HG03521 (cell line): ENCODE data around the gene DOCK9.
"Not testable (repeated sequence)": the region's sequence is repeated elsewhere in the genome, so short reads cannot be mapped to it uniquely, and the experiment has no call there.

ENCODE experiments used
- ATAC-seq: cut with Tn5 transposase; IDR thresholded peaks from one replicate; pipeline ENCODE4 v1.9.1; 2021; ENCODE audit warnings: mild to moderate bottlenecking, moderate library complexity; ENCODE audit not compliant: unreplicated experiment

The DOCK9 gene

DNA sequence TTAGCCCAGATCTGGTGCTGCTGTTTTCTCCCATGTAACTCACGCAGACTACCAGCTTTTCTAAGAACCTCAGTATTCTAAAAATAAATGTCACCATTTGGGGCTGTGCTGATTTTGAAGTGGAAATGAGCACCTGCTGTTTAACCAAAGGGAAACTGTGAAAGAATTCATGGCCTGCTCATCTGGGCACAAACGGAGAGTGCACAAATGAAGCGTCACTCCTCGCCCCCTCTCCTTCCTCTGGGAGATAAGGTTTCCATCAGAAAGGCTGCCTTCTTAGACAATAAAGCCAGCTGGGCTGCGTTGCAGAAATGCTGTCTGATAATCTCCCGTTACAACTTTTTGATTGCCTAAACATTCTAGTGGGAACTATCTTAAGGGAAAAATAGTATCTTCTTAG is 151.7 kb downstream of the DOCK9 start:
- ATAC-seq, result no peak

DNA sequence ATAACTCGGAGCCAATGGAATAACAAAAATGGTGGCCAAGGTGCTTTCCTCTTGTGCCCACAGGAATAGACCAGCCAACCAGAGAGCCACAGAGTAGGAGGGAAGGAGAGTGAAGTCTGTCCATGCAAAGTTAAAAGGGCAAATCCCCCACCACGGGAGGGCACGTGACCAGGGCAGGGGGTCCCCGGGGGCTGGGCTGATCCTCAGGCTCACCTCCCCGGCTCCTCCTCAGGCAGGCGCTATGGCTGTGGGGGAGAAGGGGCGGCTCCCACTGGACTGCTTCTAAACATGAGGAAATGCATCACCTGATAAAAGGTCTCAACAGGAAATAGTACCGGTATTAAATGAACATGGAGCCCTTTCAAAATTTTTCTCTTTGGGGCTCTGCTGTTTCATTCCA is 152.2 kb downstream of the DOCK9 start:
- ATAC-seq, result no peak

DNA sequence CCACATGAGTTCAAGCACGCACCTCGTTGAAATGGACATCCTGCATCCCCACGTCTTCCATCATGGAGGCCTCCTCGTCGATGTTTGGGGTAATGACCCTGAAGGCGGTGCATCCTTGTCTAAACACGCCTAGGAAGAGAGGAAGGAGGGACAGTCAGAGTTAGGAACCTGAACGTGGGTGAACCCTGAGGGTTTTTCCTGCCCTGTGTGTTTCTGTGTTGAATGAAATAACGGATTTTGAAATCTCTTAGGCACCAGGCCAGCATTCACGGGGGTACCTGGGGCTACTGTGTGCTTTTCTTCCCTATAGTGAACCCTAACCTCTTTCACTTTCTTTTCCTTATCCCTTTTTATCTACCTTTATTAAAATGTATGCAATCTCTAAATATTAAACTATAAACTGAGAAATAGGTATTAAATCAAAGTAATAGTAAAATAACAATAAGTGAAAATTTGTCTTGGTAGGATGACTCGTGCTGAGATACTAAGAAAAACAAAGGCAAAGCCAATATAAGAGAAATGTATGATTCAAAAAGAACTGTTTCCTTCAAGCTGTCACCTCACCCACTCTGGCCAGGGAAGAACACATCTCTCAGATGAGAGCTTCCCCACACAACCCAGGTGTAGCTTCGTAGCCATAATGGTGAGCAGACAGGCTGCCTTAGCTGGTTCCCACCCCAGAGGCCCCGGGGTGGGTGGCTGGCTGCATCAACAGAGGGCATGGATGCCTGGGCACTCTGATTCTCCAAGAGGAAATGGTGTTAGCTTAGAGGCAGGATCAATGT is 153.3 kb downstream of the DOCK9 start:
- no peak for ATAC-seq

DNA sequence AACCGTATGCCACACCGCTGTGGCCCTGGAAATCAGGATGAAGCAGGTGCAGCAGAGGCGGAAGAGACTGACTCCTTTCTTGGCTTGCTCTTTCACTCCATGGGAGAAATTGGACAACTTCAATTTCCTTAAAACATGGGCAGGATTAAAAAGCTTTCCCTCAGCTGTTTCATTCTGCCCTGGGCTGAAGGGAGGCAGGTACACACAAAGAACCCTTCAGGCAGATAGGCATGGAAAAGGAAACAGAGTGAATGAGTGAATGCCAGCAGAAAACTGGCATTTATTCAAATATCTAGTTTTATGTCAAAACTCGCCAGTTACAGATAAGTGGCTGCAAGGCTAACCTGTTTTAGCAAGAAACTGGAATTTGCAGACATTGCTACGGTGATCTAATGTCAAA is 154.4 kb downstream of the DOCK9 start:
- no peak for ATAC-seq

DNA sequence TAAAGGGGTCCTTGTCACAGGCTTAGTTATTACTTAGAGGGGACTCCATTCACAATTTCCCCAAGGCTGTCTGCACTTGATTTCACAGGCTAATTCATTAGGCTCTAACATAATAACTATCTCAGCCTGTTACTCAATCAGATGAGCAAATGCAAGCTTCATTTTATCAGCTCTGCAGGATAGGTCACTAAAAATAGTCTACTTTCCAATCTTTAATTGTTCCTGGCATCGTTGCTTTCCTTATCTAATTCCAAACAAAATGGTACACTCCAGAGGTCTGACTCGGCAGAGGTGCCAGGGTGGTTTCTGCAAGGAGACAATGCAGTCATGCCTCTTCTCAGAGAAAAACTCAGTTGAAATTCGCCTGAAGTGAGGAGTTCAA is 155.6 kb downstream of the DOCK9 start:
- ATAC-seq, result no peak

DNA sequence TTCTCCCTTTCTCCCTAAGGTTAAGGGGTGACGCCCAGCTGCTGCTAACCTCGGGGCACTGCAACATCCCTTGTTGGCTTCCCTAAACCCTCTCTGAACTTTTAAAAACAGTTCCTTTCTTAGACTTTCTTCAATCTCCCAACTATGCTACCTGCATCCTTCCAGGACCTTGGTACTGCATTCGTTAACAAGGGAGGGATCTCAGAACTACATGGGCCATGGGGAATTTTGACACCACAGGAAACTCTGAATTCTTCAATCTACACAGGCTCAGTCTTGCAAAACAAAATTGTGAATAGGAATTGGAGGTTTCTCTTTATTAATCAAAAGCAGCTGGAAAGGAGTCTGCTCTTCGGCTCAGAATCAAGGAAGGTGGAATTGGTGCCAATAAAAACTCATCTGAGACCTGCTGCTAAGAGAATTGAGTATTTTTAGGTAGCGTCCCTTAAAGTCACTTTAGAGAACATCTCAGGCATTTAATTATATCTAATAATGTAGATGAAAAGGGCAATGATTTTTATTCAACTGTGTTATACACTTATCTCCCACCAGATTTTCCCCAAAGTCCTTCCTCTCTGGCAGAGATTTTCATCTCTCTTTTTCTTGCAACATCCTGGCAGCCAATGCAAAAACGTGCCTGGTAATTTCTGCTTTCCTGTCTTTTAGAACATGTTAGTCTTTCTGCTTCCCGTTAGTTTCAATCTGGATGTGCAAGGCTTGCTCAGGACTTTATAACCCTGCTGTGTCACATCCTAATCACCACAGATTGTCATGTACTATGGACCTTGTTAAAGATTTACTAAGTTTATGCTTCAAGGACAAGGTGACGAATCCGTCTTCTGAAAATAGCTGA is 156.3 kb downstream of the DOCK9 start:
- no peak for ATAC-seq

DNA sequence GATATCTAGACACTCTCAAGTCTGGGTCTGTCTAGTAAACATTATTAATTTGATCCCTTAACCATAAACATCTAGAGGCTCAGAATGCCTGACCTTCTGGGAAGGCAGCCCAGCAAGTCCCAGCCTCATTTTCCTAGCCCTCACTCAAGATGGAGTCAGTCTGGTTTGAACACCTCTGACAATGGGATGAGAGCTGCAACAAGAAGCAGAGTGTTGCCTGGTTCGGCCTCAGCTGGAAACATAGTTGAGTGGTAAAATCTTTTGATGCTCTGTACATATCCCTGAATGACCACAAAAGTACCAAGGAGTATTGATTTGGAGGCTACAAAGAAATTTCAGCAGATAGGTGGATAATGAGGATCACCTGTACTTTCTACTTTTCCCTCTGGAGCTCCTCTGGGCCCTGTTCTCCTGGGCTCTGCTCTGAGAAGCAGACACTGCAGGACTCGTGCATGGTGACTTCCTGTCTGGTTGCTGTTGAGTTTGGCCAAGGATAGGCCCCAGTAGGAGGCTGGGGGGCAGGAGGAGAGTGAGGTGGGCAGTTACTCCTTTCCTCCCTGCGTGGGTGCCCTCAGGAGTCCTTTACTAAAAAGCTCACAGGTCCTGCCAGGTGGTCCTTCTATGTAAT is 157.0 kb downstream of the DOCK9 start:
- ATAC-seq, result no peak

DNA sequence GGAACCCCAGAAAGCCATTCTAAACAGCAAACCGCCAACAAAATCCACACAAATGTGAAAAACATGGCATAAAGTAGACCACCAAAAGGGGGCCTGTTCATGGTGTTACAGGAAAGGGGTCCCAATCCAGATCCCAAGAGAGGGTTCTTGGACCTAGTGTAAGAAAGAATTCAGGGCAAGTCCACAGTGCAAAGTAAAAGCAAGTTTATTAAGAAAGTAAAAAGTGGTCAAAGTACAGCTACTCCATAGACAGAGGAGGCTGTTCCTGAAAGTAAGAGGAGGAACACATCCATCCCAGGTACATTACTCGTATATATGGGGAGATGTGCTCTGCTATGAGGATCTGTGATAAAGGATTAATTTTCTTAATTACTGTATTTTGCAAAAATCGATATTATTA is 157.6 kb downstream of the DOCK9 start:
- ATAC-seq, result no peak

DNA sequence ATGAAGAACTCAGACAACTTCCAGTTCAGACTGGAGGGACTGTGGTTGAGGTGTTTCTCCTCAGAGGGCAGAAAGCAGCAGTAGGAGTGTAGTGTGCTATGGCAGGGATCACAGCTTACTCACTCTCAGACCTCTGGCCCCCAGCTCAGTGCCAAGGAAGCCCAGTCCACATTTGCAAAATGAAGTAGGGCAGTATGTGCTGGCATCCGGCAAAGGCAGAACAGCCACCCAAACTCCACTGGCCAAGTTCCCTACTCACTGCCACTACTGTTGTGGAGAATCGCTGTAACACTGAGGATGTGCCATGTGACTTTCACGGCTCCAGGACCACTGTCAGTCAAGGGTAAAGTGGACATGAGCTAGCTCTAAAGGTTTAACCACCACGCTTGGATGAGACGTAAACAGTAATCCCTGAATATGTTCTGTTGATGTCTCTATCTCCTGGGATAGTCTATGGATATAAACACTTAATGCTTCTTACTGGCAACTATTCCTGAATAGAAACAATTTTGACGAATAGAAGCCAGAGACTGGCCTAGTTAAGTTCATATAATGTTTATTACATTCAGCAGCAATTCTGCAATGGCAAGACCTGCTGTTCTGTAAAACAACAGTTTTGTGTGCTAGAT is 158.4 kb downstream of the DOCK9 start:
- no peak for ATAC-seq

DNA sequence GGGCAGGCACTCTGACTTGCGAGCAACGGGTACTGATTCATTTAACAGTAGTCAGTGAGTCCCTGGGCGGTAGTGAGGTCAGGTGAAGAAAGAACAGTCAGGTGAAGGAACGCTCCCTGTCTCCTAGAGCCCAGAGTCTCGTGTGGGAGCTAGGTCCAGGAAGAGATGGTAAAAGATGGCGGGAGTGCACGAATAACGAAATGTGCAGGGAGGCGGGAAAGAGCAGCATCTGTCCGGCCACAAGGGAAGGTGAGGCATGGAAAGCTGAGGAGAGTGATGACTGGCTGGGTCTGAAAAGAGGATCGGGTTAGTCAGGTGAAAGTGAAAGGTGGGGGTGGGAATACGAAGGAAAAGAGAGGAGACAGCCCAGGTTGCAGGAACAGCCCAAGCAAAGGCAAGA is 161.5 kb downstream of the DOCK9 start:
- ATAC-seq, result no peak

DNA sequence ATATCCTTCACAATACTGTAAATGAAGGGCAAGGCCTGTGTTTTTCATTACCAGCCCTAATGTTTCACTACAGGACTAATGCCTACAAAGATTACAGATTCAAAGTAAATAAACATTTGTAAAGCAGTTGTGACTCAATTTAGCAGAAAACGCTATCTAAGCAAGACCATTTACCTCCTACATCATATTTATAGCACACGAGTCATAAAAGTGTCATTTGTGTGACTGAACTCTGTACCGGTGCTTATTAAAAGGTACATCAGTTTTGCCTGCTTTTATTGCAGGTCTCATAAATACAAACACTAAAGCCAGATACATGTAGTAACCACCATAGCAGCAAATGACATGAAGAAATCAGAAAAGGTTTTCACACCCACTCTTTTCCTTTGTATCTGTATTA is 163.9 kb downstream of the DOCK9 start:
- ATAC-seq, result no peak

DNA sequence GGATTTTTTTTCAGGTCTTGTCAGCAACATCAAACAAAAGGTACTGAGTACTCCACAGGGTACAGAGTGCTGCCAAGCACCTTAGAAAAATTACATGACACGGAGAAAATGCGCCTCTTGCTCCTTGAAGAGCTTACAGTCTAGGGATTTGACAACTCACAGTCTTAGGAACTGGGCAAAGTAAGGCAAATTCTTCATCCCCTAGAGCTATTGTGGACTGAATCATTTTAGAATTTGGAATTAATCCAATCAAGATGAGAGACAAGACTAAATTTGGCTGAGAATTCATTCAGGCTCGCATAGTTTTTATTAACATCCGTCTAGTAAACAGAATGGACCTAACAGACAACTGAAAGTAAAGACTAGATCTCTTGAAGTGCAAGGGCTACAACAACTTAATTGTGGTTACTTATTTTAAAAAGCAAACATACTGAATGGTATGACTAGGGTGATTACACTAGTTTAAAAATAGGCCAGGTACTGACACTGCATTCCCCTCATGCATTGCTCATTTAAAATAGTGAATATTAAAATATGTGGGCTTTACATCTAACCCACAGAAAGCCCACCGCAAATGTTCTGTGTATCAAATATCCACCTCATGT is 165.6 kb downstream of the DOCK9 start:
- ATAC-seq, result not testable (repeated sequence)

DNA sequence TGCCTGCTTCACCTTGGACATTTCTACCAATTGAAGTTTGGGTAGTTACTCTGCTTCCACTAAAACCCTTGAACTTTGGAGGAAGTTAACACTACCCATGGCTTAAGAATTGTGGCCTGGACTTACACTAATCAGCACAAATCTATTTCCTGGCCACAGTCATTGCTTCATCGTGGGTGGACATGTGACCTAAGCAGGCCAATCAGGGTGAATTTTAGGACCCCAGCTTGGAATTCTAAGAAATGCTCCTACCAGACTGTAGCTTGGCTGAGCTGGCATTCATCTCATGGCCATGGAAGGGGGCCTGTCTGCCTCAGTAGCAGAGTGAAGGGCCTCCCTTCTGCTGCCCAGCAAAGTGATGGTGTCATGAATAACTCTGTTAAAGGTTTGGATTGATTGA is 167.1 kb downstream of the DOCK9 start:
- ATAC-seq, result no peak

DNA sequence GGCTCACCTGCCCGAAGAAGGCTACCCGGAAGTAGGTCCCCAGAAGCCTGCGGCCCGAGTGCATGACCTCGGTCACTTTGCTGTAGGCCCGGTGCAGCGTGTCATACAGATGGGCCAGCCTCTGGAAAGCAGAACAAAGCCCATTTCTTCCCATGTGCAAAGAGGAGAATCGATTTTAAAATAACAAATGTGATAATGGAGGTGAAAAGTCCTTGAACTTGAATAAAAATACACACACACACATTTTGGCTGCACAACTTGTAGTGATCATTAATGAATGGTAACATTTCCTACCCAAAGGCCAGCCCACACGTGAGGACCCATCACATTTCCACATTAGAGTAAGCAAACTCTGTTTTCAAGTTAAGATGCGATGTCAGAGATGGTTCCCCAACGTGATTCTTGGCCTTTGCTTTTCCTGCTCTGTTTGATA is 168.5 kb downstream of the DOCK9 start:
- no peak for ATAC-seq

DNA sequence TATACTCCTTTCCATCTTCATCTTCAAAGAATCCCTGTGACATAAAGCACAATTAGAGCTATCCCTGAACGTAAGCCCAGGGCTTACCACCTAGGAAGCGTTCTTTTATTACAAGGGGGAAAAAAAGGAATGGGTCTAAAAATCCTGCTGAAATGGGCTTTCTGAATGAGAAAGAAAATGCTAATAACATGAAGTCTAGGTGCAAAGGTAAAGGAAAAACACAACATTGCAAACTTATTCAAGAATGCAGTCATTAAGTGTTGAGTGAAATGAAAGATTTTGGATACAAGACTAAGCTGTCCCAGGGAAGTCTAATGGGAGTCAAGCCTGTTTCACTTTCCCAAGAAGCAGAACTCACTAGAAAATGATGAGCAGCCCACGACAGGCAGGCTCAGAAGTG is 170.1 kb downstream of the DOCK9 start:
- ATAC-seq, result no peak

DNA sequence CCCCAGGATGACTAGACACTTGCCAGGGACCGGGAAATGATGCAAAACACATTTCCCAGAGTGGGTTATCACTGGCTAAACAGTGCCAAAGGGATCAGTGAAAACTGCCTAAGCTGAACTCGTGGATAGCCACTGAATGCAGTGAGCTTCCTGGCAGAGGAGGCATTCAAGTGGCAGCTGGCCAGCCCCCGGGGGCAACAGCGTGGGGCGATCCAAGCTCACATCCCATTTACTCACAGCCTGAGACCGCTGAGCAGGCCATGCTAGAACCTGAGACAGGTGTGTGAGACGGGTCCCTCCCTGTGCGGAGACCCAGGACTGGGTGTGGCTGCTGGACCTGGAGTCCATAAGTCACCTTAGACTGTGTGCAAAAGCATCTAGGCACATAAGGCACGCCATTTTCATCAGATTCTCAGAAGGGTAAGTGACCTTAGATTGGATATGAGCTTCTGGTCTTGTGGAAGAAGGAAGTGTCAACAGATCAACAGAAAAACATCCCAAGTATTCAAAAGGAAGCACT is 173.5 kb downstream of the DOCK9 start:
- no peak for ATAC-seq

DNA sequence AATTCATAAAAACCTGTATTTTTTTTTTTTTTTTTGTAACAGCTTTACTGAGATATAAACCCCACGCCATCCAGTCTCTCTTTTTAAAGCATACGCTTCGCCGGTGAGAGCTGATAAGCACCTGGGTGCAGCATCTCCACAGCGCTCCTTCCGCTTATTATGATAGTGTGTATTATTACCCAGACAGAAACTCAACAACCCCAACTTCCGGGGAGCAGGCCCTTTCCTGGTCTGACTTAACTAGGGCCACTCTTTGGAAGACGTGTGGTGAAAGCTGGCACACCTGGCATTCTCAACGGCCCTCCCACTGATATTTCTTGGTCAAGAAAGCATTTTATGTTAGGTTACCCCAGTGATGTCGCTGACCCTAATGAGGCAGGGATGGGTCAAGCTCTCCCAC is 173.9 kb downstream of the DOCK9 start:
- no peak for ATAC-seq

DNA sequence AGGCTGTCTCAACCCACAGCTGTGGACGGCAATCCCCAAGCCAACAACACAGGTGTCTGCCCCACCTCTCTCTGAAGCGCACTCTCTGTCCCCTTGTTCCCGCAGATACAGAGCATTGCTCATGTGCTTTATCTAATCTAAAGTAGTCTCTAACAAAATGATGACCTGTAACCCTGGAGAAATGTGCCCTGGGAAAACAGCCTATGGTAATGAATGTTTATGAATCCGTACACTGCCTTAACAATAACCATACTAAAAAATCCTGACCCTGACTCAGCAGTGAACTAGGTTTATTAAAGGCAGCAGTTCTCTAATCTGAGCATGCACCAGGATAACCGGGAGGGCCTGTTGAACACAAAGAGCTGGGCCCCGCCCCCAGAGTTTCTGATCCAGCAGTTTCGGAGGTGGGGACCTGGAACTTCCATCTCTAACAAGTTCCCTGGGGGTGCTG is 174.7 kb downstream of the DOCK9 start:
- no peak for ATAC-seq

DNA sequence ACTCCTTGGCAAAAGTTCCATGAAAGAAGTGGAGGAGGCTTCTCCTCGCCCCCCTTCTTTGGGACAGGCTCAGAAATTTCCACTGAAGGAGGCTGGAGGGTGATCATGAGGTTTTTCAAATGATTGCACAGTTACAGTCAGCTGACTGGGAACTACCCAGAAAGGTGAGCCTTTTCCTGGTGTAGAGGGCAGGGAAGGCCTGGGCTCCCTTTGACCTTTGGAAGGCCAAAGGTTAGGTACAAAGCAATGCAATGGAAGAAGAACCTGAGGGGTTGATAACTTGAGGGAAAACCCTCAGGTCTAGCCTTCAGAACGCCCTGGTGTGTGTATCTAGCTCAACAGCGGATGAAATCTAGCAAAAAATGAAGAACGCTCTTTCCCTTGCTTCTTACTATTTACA is 175.3 kb downstream of the DOCK9 start:
- no peak for ATAC-seq

DNA sequence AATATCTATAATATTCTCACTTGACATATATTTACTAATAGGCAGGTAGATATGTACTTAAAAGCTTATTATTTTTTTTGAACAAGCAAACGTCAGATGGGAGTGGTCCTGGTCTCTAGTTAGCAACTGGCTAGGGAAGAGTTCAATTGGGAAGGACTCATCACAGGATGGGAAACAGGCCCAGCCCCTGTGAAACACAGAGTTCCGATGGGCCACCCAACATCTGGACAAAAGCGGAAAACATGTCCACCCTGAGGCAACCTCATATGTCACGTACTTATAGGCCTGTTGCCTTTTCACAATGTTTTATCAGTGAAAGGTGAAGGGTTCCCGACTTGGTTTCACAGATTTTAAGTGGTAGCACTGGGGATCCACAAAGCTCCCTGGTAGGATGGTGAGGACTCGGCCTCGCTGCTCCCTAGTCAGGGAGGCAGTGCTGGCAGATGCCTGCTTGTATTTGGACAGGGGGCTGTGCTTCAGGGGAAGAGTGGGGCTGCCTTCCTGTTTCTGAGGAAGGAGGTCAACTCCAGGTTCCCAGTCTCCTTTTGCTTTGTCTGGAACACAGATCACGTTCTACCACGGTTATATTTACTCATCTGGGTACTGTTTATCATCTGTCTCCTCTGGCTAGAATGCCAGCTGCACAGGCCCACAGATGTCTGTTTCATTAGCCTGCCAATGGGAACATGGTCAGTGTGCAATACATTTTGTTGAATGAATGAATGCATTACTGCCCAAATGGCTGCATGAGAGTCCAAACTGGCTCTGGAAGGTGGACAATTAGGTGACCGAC is 176.0 kb downstream of the DOCK9 start:
- ATAC-seq, result no peak
